Measurements from ENCODE around the gene ITGBL1. TPM values are rescaled to one million over a fixed set of nuclear protein-coding genes. Genes with fewer than 3 reads are reported as not detected.

Gene ITGBL1
- total RNA-seq, 1 experiment from 2014 or later: 0.22 TPM

- TF ChIP-seq ESRRA (CRISPR knock-in tag; IDR thresholded peaks at IDR 0.05; ENCODE audit: borderline replicate concordance) (no peak), EMX1 (CRISPR knock-in tag; IDR thresholded peaks at IDR 0.05) (no peak), PRDM15 (CRISPR knock-in tag; IDR thresholded peaks at IDR 0.05) (no peak)
Measured at GRCh38 chr13:101502618-101503017, 50.1 kb downstream of the ITGBL1 start (continued).

- POLR2A ChIA-PET: interaction anchor here (0.6 kb wide), 1 partner anchor 47 kb away, joined by 6 read pairs; no protein-coding TSS in a partner anchor
- TF ChIP-seq IRF1 (CRISPR knock-in tag; IDR thresholded peaks at IDR 0.05) (no peak), ZNF416 (CRISPR knock-in tag; IDR thresholded peaks at IDR 0.05) (no peak), SOX15 (CRISPR knock-in tag; IDR thresholded peaks at IDR 0.05) (no peak)
- DNase-seq (ENCODE audit: low spot score) (no peak), ATAC-seq (no peak)
- Mint-ChIP-seq H3K4me3 (no peak overlapping the region), H3K36me3 (peaks cover 2% of the 10 kb centered on the region; the same call in 1 of the 2 replicates), H3K27ac (no peak overlapping the region), H3K4me1 (peaks cover 23% of the 10 kb centered on the region), H3K9me3 (peaks cover 16% of the 10 kb centered on the region), H3K27me3 (ENCODE audit: low read depth) (no peaks in the 10 kb centered on the region)
- CTCF ChIA-PET: interaction anchor here (0.5 kb wide), 1 partner anchor 767 kb away, joined by 4 read pairs; no protein-coding TSS in a partner anchor
Measured at GRCh38 chr13:101511161-101511560, 58.7 kb downstream of the ITGBL1 start.

- CTCF ChIA-PET: interaction anchor here (0.5 kb wide), 1 partner anchor 768 kb away, joined by 4 read pairs; no protein-coding TSS in a partner anchor
- no peaks in the 10 kb centered on the region for H3K27me3 Mint-ChIP-seq (ENCODE audit: low read depth)
- H3K4me3 Mint-ChIP-seq: no peak overlapping the region
- DNase-seq (ENCODE audit: low spot score): no peak
- POLR2A ChIA-PET: interaction anchor here (0.6 kb wide), 1 partner anchor 46 kb away, joined by 6 read pairs; no protein-coding TSS in a partner anchor
- peaks cover 17% of the 10 kb centered on the region for H3K4me1 Mint-ChIP-seq
- peaks cover 2% of the 10 kb centered on the region; the same call in 1 of the 2 replicates for H3K36me3 Mint-ChIP-seq
- no peak overlapping the region for H3K27ac Mint-ChIP-seq
- H3K9me3 Mint-ChIP-seq: peaks cover 16% of the 10 kb centered on the region
- no peak for ATAC-seq
- TF ChIP-seq FOXJ3 (CRISPR knock-in tag; IDR thresholded peaks at IDR 0.05; ENCODE audit: borderline replicate concordance) (no peak), ZNF423 (CRISPR knock-in tag; IDR thresholded peaks at IDR 0.05) (no peak)
Measured at GRCh38 chr13:101511766-101512165, 59.3 kb downstream of the ITGBL1 start.

GRCh38 chr13:101512650-101513049 lies 60.2 kb downstream of the ITGBL1 start:
- TF ChIP-seq ARID4B (CRISPR knock-in tag; IDR thresholded peaks at IDR 0.05; ENCODE audit: borderline replicate concordance) (no peak), ZNF396 (CRISPR knock-in tag; IDR thresholded peaks at IDR 0.05; ENCODE audit: borderline replicate concordance) (no peak), NFATC4 (CRISPR knock-in tag; IDR thresholded peaks at IDR 0.05) (no peak), ATF1 (CRISPR knock-in tag; IDR thresholded peaks at IDR 0.05) (no peak), PRRX2 (CRISPR knock-in tag; IDR thresholded peaks at IDR 0.05) (no peak), HMGA2 (CRISPR knock-in tag; IDR thresholded peaks at IDR 0.05) (no peak), JAZF1 (CRISPR knock-in tag; IDR thresholded peaks at IDR 0.05) (no peak), ERG (CRISPR knock-in tag; IDR thresholded peaks at IDR 0.05) (no peak), EMX1 (CRISPR knock-in tag; IDR thresholded peaks at IDR 0.05) (no peak)
- no peak for ATAC-seq
- no peaks in the 10 kb centered on the region for H3K27me3 Mint-ChIP-seq (ENCODE audit: low read depth)
- H3K4me1 Mint-ChIP-seq: peaks cover 18% of the 10 kb centered on the region
- peaks cover 16% of the 10 kb centered on the region for H3K9me3 Mint-ChIP-seq
- CTCF ChIA-PET: no interaction called here
- no peak overlapping the region for H3K4me3 Mint-ChIP-seq
- DNase-seq (ENCODE audit: low spot score): no peak
- POLR2A ChIA-PET: no interaction called here
- H3K36me3 Mint-ChIP-seq: peaks cover 2% of the 10 kb centered on the region; the same call in 1 of the 2 replicates
- H3K27ac Mint-ChIP-seq: no peak overlapping the region
